GM12874 (cell line): ENCODE results near the gene TMEM255B.

Experiments
- TF ChIP-seq, protein P1 (sequence below): IDR thresholded peaks from 2 replicates; pipeline ENCODE4 v1.5.1; 2011; ENCODE audit warnings: low read depth, mild to moderate bottlenecking, control low read depth, low read length, moderate library complexity; ENCODE audit not compliant: insufficient read depth

Gene TMEM255B

DNA sequence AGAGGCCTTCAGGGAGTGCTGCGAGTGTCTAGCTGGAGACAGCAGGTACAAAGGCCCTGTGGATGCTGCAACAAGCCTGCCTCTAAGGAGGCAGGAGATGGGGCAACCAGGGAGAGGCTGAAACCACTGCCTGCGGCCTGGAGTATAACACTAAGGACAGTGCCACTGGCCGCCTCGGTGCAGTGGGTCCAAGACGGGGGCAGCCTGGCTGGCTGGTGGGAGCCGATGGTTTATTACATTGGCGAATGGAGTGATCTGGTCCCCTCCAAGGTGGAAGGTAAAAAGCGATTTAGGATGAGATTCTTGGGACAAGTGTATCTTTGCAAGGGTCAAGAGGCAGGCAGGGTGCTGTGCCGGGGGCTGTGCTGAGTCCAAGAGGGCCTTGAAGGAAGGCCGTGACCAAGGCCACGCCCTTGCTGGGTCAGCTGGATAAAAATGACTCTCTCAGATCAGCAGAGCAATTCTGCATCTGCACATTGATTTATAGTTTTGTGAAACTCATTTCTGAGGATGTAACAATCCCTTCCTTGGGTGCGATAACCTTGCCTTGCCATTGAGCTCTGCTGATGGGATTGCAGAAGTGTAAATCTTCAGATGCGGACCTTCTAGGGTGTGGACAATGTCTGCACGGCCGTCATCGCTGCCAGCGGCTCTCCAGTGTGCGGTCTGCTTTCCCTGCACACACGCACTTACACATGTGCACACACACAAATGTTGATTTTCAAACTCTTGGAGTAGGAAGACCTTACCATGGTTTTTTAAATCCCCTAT, 6.0 kb downstream of the TMEM255B start:
- TF ChIP-seq, protein P1, sequence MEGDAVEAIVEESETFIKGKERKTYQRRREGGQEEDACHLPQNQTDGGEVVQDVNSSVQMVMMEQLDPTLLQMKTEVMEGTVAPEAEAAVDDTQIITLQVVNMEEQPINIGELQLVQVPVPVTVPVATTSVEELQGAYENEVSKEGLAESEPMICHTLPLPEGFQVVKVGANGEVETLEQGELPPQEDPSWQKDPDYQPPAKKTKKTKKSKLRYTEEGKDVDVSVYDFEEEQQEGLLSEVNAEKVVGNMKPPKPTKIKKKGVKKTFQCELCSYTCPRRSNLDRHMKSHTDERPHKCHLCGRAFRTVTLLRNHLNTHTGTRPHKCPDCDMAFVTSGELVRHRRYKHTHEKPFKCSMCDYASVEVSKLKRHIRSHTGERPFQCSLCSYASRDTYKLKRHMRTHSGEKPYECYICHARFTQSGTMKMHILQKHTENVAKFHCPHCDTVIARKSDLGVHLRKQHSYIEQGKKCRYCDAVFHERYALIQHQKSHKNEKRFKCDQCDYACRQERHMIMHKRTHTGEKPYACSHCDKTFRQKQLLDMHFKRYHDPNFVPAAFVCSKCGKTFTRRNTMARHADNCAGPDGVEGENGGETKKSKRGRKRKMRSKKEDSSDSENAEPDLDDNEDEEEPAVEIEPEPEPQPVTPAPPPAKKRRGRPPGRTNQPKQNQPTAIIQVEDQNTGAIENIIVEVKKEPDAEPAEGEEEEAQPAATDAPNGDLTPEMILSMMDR = no peak

DNA sequence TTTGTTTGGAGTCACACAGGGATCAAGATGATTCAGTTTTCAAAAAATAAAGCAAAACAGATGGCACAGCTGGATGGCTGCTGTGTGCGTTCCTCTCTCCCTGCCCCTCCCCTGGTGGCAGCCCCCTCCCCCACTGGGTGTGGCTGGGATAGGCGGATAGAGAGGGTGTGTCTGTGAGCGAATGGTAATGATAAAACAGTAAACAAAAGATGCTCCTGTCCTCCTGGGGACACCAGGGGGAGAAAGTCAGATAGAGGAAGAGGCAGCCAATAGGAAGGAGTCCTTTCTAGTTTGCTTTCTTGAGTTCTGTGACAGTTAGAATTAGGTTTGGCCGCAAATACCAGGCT, 6.5 kb downstream of the TMEM255B start:
- TF ChIP-seq, protein P1 = no peak

DNA sequence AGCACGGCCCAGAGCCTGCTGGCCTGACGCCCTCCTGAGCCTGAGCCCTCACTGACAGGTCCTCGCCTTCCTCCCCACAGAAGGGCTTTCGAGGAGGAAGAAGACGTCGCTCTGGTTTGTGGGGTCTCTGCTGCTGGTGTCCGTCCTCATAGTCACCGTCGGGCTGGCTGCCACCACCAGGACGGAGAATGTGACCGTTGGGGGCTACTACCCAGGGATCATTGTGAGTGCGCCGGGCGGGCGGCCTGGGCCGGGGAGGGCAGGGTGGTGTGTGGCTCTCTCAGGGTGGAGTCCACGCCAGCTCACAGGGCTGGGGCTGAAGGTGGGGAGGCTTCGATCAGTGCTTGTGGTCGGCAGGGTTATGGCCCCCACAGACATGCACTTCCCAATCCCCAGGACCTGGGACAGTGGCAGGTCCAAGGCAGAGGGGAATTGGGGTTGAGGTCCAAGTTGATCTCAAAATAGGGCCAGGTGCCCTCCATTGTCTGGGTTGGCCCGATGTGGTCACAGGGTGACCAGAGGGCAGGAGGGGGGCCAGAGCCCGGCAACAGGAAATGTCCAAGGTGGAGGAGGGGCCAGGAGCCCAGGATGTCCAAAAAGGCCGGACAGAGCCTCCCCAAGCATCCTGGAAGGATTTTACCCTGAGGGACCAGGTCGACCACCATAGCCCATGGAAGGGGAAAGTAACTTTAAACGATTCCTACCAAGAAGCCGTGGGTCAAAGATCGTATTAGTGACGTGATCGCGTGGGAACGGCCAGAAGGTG, 7.2 kb downstream of the TMEM255B start:
- TF ChIP-seq, protein P1 = no peak

DNA sequence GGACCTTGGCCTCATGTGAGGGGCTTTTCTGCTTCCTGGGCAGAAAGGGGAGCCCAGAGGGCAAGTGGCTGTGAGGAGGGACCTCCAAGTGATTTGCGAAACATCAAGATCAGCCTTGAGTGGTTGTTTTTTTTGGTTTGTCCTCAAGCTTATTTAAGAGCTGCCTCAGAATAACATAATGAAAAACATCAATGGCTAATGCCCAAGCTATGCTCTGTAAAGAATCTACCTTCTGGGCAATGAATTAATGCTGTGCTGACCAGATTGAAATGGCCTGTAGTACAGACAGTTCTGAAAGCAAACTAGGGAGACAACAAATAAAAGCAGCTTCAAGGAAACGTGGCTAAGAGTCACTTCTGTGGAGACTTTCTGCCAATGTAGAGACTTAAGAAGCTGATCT, 8.3 kb downstream of the TMEM255B start:
- TF ChIP-seq, protein P1 = no peak

DNA sequence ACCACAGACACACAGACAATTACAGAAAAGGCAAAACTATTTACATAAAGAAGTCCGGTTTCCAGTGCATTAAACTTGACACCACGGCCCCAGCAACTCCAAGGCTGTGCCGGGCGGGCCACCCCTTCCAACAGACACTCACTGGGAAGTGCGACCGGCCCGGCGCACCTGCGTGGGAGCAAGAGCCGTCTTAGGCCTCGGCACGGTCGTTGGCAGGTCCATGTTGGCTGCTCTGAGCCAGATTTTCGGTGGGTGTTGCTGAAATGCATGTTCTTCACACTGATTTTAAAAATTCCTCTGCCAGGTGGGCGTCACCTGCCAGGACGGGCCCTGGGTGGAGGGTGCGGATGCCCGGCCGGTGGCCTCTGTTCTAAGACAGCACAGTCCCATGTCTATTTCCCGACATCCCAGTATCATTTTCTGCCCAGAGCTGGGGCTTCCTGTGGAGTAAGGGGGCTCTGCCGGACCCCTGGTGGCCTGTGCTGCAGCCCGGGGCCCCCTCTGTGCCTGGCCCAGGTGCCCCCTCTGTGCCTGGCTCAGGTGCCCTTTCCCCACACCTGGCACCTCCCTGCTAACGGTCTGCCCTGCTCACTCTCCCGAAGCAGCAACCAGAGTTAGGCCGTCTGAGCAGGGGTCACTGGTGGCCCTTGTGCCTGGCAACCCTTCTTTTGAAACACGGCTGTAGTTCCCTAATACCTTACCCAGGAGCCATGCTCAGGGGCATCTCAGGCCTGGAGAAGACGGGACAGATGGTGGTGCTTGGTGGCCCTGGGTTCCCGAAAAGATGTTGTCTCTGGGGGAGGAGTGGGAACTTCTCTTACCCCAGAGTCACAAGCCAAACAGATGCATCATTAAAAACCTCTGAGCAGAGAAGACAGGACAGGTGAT, 9.2 kb downstream of the TMEM255B start:
- TF ChIP-seq, protein P1 = no peak

DNA sequence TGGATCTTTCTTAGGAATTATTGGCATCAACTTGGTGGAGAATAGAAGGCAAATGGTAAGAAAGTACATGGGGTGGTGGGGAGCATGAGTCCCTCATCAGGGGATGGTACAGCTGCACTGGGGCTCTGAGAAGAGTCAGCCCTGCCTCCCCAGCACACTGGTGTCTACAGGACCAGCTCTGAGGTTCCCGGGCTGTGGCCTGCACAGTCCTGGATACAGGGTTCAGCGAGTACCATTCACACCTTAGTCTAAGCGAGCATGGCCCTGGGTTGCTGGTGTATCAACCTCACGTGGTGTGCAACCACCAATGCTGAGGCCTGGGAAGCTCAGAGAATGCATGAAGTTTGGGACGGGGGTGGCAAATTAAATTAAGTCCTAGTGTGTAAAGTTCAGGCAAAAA, 10.1 kb downstream of the TMEM255B start:
- TF ChIP-seq, protein P1 = no peak

DNA sequence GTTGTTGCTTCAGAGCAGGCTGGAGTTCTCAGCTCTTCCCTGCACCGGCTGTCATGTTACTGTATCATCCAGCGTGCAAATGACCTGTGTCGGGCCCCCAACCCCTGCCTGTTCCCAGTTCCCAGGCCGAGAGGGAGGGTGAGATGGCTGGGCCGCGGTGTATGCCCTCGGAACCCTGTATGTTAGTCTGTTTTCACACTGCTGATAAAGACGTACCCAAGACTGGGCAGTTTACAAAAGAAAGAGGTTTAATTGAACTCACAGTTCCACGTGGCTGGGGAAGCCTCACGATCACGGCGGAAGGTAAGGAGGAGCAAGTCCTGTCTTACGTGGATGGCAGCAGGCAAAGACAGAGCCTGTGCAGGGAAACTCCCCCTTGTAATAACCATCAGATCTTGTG, 10.9 kb downstream of the TMEM255B start:
- TF ChIP-seq, protein P1 = no peak
